Measurements from ENCODE around the gene PRR5.
"Not testable (repeated sequence)": the region's sequence is repeated elsewhere in the genome, so short reads cannot be mapped to it uniquely, and the experiment has no call there.

The PRR5 gene

GRCh38 chr22:44735518-44736428 lies 33.8 kb downstream of the PRR5 start:
- TF ChIP-seq MYC (IDR thresholded peaks at IDR 0.05; ENCODE audit: low read depth, low read length) (no peak), POLR2A (IDR thresholded peaks at IDR 0.05; ENCODE audit: extremely low read depth, insufficient read length) (no peak), CTCF (IDR thresholded peaks at IDR 0.05; ENCODE audit: low read depth, low read length) (peak; percentile 52), MAX (IDR thresholded peaks at IDR 0.05; ENCODE audit: low read depth, low read length) (no peak)
- no peak overlapping the region for H3K4me3 ChIP-seq (ENCODE audit: low read depth, low read length)
- peak; percentile 62 for DNase-seq (ENCODE audit: low read depth)

GRCh38 chr22:44736581-44737405 lies 34.8 kb downstream of the PRR5 start:
- TF ChIP-seq MAX (IDR thresholded peaks at IDR 0.05; ENCODE audit: low read depth, low read length) (no peak), CTCF (IDR thresholded peaks at IDR 0.05; ENCODE audit: low read depth, low read length) (no peak), MYC (IDR thresholded peaks at IDR 0.05; ENCODE audit: low read depth, low read length) (no peak), POLR2A (IDR thresholded peaks at IDR 0.05; ENCODE audit: extremely low read depth, insufficient read length) (no peak)
- no peak for DNase-seq (ENCODE audit: low read depth)
- H3K4me3 ChIP-seq (ENCODE audit: low read depth, low read length), result no peak overlapping the region

- TF ChIP-seq CTCF (IDR thresholded peaks at IDR 0.05; ENCODE audit: low read depth, low read length), result no peak
- TF ChIP-seq POLR2A (IDR thresholded peaks at IDR 0.05; ENCODE audit: extremely low read depth, insufficient read length), result no peak
- TF ChIP-seq MAX (IDR thresholded peaks at IDR 0.05; ENCODE audit: low read depth, low read length), result no peak
- TF ChIP-seq MYC (IDR thresholded peaks at IDR 0.05; ENCODE audit: low read depth, low read length), result no peak
- DNase-seq (ENCODE audit: low read depth), result no peak
- H3K4me3 ChIP-seq (ENCODE audit: low read depth, low read length), result no peak overlapping the region
These were observed 35.7 kb downstream of the PRR5 start for GRCh38 chr22:44737406-44738346.

- no peak overlapping the region for H3K4me3 ChIP-seq (ENCODE audit: low read depth, low read length)
- DNase-seq (ENCODE audit: low read depth), result no peak
- TF ChIP-seq POLR2A (IDR thresholded peaks at IDR 0.05; ENCODE audit: extremely low read depth, insufficient read length) (no peak), MYC (IDR thresholded peaks at IDR 0.05; ENCODE audit: low read depth, low read length) (no peak), MAX (IDR thresholded peaks at IDR 0.05; ENCODE audit: low read depth, low read length) (no peak), CTCF (IDR thresholded peaks at IDR 0.05; ENCODE audit: low read depth, low read length) (no peak)
These were observed 36.3 kb downstream of the PRR5 start for GRCh38 chr22:44738347-44738715.

GRCh38 chr22:44739024-44739423 lies 37.0 kb downstream of the PRR5 start:
- TF ChIP-seq MYC (IDR thresholded peaks at IDR 0.05; ENCODE audit: low read depth, low read length) (no peak), POLR2A (IDR thresholded peaks at IDR 0.05; ENCODE audit: extremely low read depth, insufficient read length) (no peak), MAX (IDR thresholded peaks at IDR 0.05; ENCODE audit: low read depth, low read length) (no peak), CTCF (IDR thresholded peaks at IDR 0.05; ENCODE audit: low read depth, low read length) (no peak)
- DNase-seq (ENCODE audit: low read depth), result no peak
- H3K4me3 ChIP-seq (ENCODE audit: low read depth, low read length), result no peak overlapping the region

- DNase-seq (ENCODE audit: low read depth); H3K4me3 ChIP-seq (ENCODE audit: low read depth, low read length): not testable (repeated sequence)
These were observed 37.7 kb downstream of the PRR5 start for GRCh38 chr22:44739666-44740065.
